ENCODE results near the gene IGFBP1. TPM values are rescaled to one million over a fixed set of nuclear protein-coding genes. Genes with fewer than 3 reads are reported as not detected.

IGFBP1 gene
- total and polyA plus RNA-seq, 2 experiments from 2014 or later: not detected

DNA sequence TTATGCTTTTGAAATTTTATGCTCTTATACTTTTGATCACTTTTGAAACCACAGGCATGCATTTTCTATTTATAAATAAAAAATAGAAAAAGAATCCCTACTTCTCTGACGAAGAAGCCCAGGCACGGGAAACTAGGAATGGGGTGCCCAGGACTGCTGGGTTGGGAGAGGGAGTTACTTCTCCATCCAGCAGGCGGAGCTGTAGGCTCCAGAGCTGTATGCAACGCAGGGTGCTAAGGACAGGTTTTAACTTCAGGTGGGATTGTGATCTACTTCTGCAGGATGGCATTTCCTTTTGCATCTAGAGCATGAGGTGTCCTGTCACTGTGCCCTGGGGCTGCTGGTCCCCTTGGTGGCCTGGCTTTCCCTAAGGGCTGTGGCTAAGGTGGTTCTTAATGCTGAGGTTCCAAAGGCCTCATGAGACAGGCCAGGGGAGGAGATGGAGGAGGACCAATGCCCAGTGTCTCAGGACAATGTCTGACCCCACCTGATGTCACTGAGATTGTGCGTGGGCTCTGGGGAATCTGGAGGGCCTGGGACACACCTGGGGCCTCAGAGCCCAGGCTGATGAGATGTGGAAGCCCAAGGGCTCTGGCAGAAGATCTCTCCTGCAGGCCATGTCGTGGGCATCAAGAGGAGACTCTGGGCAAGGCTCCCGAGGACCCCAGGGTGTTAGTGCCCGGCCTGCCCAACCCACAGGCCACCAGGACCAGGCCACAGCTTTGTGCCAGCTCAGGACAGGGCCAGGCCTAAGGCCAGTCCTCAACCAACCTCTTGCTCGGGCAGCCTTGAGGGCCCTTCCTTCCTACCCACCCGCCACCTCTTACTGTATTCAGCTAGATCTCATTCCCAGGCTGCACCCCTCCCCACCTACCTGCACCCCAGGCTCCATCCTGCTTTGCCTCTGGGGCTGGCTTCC is 15.9 kb upstream of the IGFBP1 start:
- no peaks in the 10 kb centered on the region for H3K4me1 ChIP-seq (ENCODE audit: insufficient read depth)
- H3K4me2 ChIP-seq: no peak overlapping the region
- DNase-seq (ENCODE audit: low spot score) (peak; percentile 73), ATAC-seq (peak; percentile 98)
- no peak for TF ChIP-seq NANOG (IDR thresholded peaks at IDR 0.05; ENCODE audit: borderline replicate concordance)
- peak; percentile 70 to 81 for TF ChIP-seq CTCF (conservative IDR thresholded peaks at IDR 0.05; ENCODE audit: low read depth in 2 of 2)
- TF ChIP-seq ZNF114 (CRISPR knock-in tag; IDR thresholded peaks at IDR 0.05): no peak
- TF ChIP-seq ZNF462 (CRISPR knock-in tag; IDR thresholded peaks at IDR 0.05): no peak
- H4K20me1 ChIP-seq (replicated peaks; ENCODE audit: insufficient read depth): no peaks in the 10 kb centered on the region
- no peaks in the 10 kb centered on the region for H3K79me2 ChIP-seq (replicated peaks; ENCODE audit: insufficient read depth)
- Mint-ChIP-seq H3K27me3 (ENCODE audit: insufficient read depth, low read depth, poor library complexity) (no peaks in the 10 kb centered on the region), H3K9me3 (peaks cover 12% of the 10 kb centered on the region), H3K4me3 (no peak overlapping the region), H3K36me3 (ENCODE audit: low read depth) (peaks cover 5% of the 10 kb centered on the region), H3K4me1 (no peaks in the 10 kb centered on the region), H3K27ac (no peak overlapping the region)
- no peaks in the 10 kb centered on the region for H3K36me3 ChIP-seq (ENCODE audit: insufficient read depth)
- no peak overlapping the region for H2AFZ ChIP-seq
- H3K27me3 ChIP-seq (ENCODE audit: insufficient read depth): no peaks in the 10 kb centered on the region
- H3K27ac ChIP-seq (ENCODE audit: low read depth): no peak overlapping the region
- H3K4me3 ChIP-seq: no peak overlapping the region
- H3K9me2 ChIP-seq (ENCODE audit: insufficient read depth): no peaks in the 10 kb centered on the region
- no peaks in the 10 kb centered on the region for H3F3A ChIP-seq (replicated peaks; ENCODE audit: low read depth)
